GM12878 (cell line): ENCODE data around the gene SCN10A. TPM values are rescaled to one million over a fixed set of nuclear protein-coding genes. Genes with fewer than 3 reads are reported as not detected.

ENCODE experiments used
- BCLAF1 ChIP-seq: fragments of 450-650 bp; IDR thresholded peaks from 2 replicates; pipeline ENCODE4 v1.6.1; 2017; ENCODE audit warnings: antibody characterized with exemption, mild to moderate bottlenecking, moderate library complexity
- CREB1 ChIP-seq: IDR thresholded peaks from 2 replicates; pipeline ENCODE4 v1.6.1; 2012; ENCODE audit warnings: low read depth, mild to moderate bottlenecking, inconsistent platforms
- MTA3 ChIP-seq: IDR thresholded peaks from 2 replicates; pipeline ENCODE4 v1.6.1; 2012; ENCODE audit warnings: low read length, inconsistent platforms, borderline replicate concordance
- NR2C1 ChIP-seq: fragments of 450-650 bp; IDR thresholded peaks from 2 replicates; pipeline ENCODE4 v1.6.1; 2017; ENCODE audit warnings: antibody characterized with exemption, mild to moderate bottlenecking, moderate library complexity
- PRDM15 ChIP-seq: fragments of 450-650 bp; formaldehyde crosslinking; IDR thresholded peaks from 2 replicates; pipeline ENCODE4 v1.4.0; 2020; ENCODE audit warnings: mild to moderate bottlenecking, moderate library complexity
- TCF7 ChIP-seq: IDR thresholded peaks from 2 replicates; pipeline ENCODE4 v1.6.1; 2014; ENCODE audit warnings: antibody characterized with exemption, borderline replicate concordance
- polyA plus RNA-seq, 11 experiments: library from polyadenylated mRNA; depleted of rRNA in 4 of 11; unstranded in 6 of 11; stranded (reverse) in 5 of 11; fragments of >200 nt; fragmentation: Nextera tagmentation in 4 of 11; fragmentation: Illumina TruSeq in 1 of 11; extraction: Ambion mirVana in 4 of 11; extraction: Trizol in 1 of 11; gene quantifications; 1 replicate in 1 of 11; 2 replicates in 10 of 11; pipeline versions ENCODE4 v1.2.1 to v1.2.3, GENCODE V29; 2011 to 2016; ENCODE audit warnings: inconsistent platforms in 2 of 11, missing spikeins in 2 of 11, low read depth in 1 of 11
- total RNA-seq, 4 experiments: library from RNA; depleted of rRNA in 3 of 4; stranded (reverse); fragments of >200 nt in 3 of 4; fragmentation: Illumina TruSeq in 1 of 4; extraction: Trizol in 1 of 4; gene quantifications; 2 replicates each; pipeline versions ENCODE4 v1.2.1 to v1.2.3, GENCODE V29; 2013 to 2021
- TF ChIP-seq, protein P1 (sequence below): fragments of 150-350 bp; IDR thresholded peaks from 2 replicates; pipeline ENCODE4 v1.6.1; 2016; ENCODE audit warnings: low read depth, low read length

The SCN10A gene
- total and polyA plus RNA-seq, 10 of the 15 experiments (the other 5 are each of a cell fraction or from before 2014, with no cell fraction given), result not detected

DNA sequence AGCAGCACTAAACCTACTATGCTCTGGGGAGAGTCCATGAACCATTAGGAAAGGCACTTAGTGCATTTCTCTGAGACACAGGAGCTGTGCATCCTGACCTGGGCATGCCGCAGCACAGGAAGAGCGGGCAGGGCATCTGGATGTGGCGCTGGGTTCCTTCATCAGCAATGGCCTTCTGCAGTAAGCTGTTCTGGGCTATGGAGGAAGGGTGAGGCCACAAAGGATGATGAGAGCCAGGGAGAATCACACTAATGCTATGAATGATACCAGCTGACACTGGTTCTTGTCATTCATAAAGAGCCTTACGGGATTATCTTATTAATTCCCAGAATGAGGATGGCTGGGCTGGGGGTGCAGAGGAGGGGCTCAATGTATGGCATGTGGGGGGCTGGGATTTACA is 12.7 kb upstream of the SCN10A start (continued):
- TF ChIP-seq, protein P1, sequence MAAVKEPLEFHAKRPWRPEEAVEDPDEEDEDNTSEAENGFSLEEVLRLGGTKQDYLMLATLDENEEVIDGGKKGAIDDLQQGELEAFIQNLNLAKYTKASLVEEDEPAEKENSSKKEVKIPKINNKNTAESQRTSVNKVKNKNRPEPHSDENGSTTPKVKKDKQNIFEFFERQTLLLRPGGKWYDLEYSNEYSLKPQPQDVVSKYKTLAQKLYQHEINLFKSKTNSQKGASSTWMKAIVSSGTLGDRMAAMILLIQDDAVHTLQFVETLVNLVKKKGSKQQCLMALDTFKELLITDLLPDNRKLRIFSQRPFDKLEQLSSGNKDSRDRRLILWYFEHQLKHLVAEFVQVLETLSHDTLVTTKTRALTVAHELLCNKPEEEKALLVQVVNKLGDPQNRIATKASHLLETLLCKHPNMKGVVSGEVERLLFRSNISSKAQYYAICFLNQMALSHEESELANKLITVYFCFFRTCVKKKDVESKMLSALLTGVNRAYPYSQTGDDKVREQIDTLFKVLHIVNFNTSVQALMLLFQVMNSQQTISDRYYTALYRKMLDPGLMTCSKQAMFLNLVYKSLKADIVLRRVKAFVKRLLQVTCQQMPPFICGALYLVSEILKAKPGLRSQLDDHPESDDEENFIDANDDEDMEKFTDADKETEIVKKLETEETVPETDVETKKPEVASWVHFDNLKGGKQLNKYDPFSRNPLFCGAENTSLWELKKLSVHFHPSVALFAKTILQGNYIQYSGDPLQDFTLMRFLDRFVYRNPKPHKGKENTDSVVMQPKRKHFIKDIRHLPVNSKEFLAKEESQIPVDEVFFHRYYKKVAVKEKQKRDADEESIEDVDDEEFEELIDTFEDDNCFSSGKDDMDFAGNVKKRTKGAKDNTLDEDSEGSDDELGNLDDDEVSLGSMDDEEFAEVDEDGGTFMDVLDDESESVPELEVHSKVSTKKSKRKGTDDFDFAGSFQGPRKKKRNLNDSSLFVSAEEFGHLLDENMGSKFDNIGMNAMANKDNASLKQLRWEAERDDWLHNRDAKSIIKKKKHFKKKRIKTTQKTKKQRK, result no peak
- no peak for TF ChIP-seq CREB1
- no peak for TF ChIP-seq BCLAF1
- TF ChIP-seq TCF7, result no peak
- TF ChIP-seq PRDM15, result no peak
- TF ChIP-seq MTA3, result no peak
- no peak for TF ChIP-seq NR2C1
